WERI-Rb-1 (cell line): ENCODE results near the gene SCUBE2.

Source experiments
- DNase-seq: peaks from one replicate; pipeline ENCODE4 v3.0.0-alpha.2; 2020
- H3K27ac ChIP-seq: fragments of 250-450 bp; sonication (Bioruptor Pico); 2 replicates; pipeline ENCODE4 v1.5.1; 2020; ENCODE audit warnings: mild to moderate bottlenecking, moderate library complexity
- H3K27me3 ChIP-seq: fragments of 250-450 bp; sonication (Bioruptor Pico); 2 replicates; pipeline ENCODE4 v1.5.1; 2021; ENCODE audit warnings: mild to moderate bottlenecking, low read depth, moderate library complexity; ENCODE audit not compliant: insufficient read depth, severe bottlenecking
- H3K36me3 ChIP-seq: fragments of 250-450 bp; sonication (Bioruptor Pico); 2 replicates; pipeline ENCODE4 v1.5.1; 2020; ENCODE audit warnings: mild to moderate bottlenecking, moderate library complexity
- H3K4me3 ChIP-seq: 2 replicates; pipeline ENCODE4 v1.5.1; 2011; ENCODE audit warnings: low read depth, mild to moderate bottlenecking, control low read depth, low read length
- H3K9me3 ChIP-seq: fragments of 250-450 bp; sonication (Bioruptor Pico); 2 replicates; pipeline ENCODE4 v1.5.1; 2021; ENCODE audit warnings: mild to moderate bottlenecking, moderate library complexity; ENCODE audit not compliant: severe bottlenecking
- CTCF ChIP-seq: IDR thresholded peaks from 2 replicates; pipeline ENCODE4 v1.5.1; 2011; ENCODE audit warnings: low read depth, mild to moderate bottlenecking, control low read depth, inconsistent platforms, low read length

SCUBE2 gene

GRCh38 chr11:9092853-9093778, 1.7 kb upstream of the SCUBE2 start:
- peaks cover 3% of the 10 kb centered on the region for H3K27me3 ChIP-seq
- H3K4me3 ChIP-seq = no peak overlapping the region
- no peaks in the 10 kb centered on the region for H3K9me3 ChIP-seq
- no peaks in the 10 kb centered on the region for H3K36me3 ChIP-seq
- peak; percentile 20 for DNase-seq
- H3K27ac ChIP-seq = no peak overlapping the region
- TF ChIP-seq CTCF = peak; percentile 32

GRCh38 chr11:9092072-9092471, 673 bp upstream of the SCUBE2 start:
- H3K9me3 ChIP-seq = no peaks in the 10 kb centered on the region
- peaks cover 3% of the 10 kb centered on the region for H3K27me3 ChIP-seq
- no peaks in the 10 kb centered on the region for H3K36me3 ChIP-seq
- no peak overlapping the region for H3K4me3 ChIP-seq
- no peak overlapping the region for H3K27ac ChIP-seq
- no peak for DNase-seq
- TF ChIP-seq CTCF = no peak

DNA sequence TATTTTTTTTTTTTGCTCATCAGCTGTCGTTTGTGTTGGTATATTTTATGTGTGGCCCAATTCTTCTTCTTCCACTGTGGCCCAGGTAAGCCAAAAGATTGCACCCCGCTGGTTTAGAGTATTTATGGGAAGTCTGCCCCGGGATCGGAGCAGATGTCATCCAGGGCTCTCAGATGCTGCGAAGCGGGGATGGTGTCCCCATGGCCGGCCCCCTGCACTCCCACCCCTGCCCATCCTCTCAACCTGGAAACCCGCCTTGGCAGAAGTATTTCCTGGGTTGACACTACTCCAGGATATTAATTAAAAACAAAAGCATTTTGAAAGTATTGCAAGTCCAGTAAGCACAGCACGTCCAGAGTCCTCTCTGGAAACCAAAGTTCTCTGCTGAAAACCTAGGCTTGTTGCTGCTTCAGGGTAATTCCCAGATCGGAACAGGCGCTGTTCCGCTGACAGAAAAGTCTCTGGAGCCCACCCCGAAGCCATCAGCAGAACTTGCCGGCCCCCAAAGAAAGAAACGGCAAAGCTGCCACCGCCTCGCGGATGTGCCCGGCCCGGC, 833 bp downstream of the SCUBE2 start:
- H3K27ac ChIP-seq = no peak overlapping the region
- H3K9me3 ChIP-seq = no peaks in the 10 kb centered on the region
- TF ChIP-seq CTCF = no peak
- H3K4me3 ChIP-seq = peak overlapping the region; percentile 57
- peaks cover 3% of the 10 kb centered on the region for H3K27me3 ChIP-seq
- H3K36me3 ChIP-seq = no peaks in the 10 kb centered on the region
- no peak for DNase-seq

- no peak overlapping the region for H3K27ac ChIP-seq
- peaks cover 3% of the 10 kb centered on the region for H3K27me3 ChIP-seq
Observed at GRCh38 chr11:9089636-9090035, 1.8 kb downstream of the SCUBE2 start.

GRCh38 chr11:9089061-9089460, 2.3 kb downstream of the SCUBE2 start:
- peaks cover 3% of the 10 kb centered on the region for H3K27me3 ChIP-seq
- DNase-seq = no peak
- H3K36me3 ChIP-seq = no peaks in the 10 kb centered on the region
- H3K4me3 ChIP-seq = no peak overlapping the region
- no peak for TF ChIP-seq CTCF
- no peaks in the 10 kb centered on the region for H3K9me3 ChIP-seq
- no peak overlapping the region for H3K27ac ChIP-seq

More at GRCh38 chr11:9089636-9090035, 1.8 kb downstream of the SCUBE2 start:
- no peak overlapping the region for H3K4me3 ChIP-seq
- TF ChIP-seq CTCF = no peak
- H3K9me3 ChIP-seq = no peaks in the 10 kb centered on the region
- DNase-seq = no peak
- no peaks in the 10 kb centered on the region for H3K36me3 ChIP-seq
